HG02943 (cell line): ENCODE measurements around the gene SLC17A3.

Experiments used
- ATAC-seq: cut with Tn5 transposase; IDR thresholded peaks from one replicate; pipeline ENCODE4 v1.9.1; 2021; ENCODE audit warnings: mild to moderate bottlenecking, low read depth, moderate library complexity; ENCODE audit not compliant: unreplicated experiment

SLC17A3 gene

GRCh38 chr6:25842526-25842925 lies 31.5 kb downstream of the SLC17A3 start:
- no peak for ATAC-seq

DNA sequence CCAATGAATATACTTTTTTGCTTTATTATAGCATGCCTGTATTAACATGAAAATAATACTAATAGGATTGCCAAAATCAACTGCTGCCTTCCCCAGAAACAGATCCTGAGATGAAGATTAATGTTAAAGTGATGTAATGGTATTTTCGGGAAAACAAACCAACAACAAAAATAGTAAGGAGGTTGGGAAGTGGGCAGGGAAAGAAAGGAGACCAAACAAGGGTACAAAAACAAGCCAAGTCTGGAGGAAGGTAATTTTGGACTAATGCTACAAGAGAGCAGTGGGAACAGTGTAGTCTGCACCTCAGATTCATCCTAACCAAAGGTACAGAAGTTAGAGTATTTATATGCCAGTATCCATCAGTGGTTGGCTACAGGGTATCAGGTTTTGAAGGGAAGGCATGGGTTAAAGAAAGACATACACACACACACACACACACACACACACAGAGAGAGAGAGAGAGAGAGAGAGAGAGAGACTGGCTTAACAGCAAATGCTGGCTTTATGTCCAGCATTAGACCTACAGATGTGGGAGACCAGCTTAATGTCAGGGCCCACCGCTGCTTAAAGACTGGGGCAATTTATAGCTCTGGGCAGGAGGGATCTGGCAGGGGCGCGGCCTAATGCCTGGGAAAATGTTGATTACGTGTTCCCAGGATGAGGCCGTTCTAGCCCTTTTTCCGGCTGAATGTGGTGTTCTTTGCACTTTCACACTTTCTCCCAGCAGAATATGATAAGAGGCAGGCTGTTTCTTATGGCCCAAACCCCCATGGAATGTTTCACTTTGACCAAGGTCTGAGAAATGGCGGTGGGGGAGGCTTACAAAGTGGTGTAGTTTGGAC lies 38.4 kb downstream of the SLC17A3 start:
- no peak for ATAC-seq

- no peak for ATAC-seq
Observed at GRCh38 chr6:25834950-25835349, 39.1 kb downstream of the SLC17A3 start.

DNA sequence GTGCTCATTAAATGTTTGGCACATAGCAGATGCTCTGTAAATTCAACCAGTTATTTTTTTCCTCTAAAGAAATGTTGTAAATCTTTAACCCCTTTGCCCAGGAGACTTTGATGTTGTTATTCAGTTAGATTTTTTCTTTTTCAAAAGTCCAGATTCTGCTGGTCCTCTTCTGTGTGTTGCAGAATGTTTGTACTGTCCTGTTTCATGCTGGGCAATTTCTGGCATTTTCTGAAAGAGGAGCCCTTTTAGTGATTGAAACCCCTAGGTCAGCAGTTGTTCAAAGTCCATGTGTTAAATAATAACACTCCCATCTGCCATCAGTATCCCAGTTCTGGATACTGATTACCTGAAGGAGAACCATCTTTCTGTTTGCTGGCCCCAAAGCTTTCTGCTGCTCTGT lies 40.9 kb downstream of the SLC17A3 start:
- no peak for ATAC-seq

DNA sequence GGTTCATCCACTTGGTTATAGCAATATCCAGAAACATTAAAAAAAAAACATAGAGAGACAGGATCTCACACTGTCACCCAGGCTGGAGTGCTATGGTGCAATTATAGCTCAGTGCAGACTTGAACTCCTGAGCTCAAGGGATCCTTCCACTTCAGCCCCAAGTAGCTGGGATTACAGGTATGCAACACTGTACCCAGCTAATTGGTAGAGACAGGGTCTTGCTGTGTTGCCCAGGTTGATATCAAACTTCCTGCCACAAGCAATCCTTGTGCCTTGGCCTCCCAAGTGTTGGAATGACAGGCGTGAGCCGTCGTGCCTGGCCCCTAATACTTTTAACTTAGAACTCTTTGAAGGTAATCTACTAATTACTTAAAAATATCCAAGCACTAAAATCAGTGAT lies 41.4 kb downstream of the SLC17A3 start:
- ATAC-seq, result no peak

DNA sequence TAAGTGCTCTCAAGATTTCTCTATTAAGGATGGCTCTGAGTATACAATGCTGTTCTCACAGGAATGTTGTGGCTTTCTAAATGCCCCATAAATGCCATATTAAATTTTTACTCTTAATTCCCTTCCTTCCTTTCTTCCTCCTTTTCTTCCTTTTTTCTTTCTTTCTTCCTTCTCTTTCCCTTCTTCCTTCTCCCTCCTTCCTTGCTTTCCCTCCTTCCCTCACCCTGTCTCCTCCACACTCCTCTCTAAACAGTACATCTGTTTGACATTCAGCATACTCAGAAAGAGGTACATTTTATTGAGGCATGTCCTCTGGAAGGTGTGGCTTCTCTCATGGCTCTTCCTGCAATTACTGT lies 41.8 kb downstream of the SLC17A3 start:
- ATAC-seq, result no peak

- no peak for ATAC-seq
Observed at GRCh38 chr6:25831532-25832306, 42.3 kb downstream of the SLC17A3 start, which contains the start of gene SLC17A1. TSS of gene SLC17A1 (minus strand) at chr6:25832052. CDS start at chr6:25830557, 1,495 bp downstream.

DNA sequence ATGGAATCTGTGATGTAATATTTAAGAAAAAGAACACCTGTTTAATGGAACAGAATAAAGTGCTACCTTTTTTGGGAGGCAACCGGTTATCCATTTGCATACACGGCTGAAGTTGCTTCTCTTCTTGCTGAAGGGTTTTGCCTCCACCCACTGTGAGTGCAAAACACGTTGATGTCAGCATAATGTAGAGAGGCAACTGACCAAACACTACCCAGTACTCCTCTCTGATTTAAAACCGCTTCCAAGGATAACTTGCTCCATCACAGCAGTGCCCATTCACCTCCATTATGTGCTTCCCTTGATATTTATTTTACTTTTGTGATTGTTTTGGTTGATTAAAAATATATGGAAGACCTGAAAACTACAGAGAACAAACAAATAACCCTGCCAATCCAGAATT lies 43.6 kb downstream of the SLC17A3 start:
- no peak for ATAC-seq

GRCh38 chr6:25829375-25829774 lies 44.7 kb downstream of the SLC17A3 start:
- no peak for ATAC-seq

- no peak for ATAC-seq
Observed at GRCh38 chr6:25821341-25821740, 52.7 kb downstream of the SLC17A3 start.

DNA sequence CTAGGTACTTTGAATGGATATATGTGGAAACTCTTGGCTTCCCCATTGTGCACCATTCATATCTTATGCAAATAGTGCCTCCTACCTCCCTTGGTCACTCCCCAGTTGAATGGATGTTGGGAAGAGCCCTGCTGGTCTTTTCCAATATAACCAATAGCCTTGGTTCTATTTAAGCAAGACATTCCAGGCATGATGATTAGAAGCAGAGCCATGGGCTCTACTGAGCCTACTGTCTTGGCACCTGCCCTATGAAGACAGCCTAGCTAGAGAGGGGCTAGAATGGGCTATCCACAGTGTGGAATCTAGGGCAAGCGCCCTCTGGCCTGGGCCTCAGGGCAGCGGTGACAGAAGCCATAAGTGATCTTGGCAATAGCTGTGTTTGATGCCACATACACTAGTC lies 57.8 kb downstream of the SLC17A3 start:
- ATAC-seq, result no peak

DNA sequence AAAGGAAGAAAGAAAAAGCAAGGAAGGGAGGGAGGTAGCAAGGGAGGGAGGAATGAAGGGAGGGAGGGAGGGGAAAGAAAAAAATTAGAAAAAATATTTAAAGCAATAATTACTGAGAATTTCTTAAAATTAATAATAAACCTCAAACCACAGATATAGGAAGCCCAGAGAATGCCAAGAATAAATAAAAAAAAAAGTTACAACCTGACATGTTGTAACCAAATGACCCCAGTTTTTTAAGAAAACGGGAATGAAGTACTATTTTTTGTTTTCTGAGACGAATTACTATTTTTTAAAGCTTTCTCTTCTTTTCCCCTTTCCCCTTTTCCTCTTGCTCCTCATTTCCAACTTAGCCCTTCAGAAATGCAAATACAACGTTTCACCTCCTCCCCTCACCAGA lies 58.8 kb downstream of the SLC17A3 start:
- ATAC-seq, result no peak

- no peak for ATAC-seq
Observed at GRCh38 chr6:25804804-25805203, 69.2 kb downstream of the SLC17A3 start.

- ATAC-seq, result no peak
Observed at GRCh38 chr6:25801436-25801835, 72.6 kb downstream of the SLC17A3 start.
